NCI-H2081 (cell line): Measurements from ENCODE around the gene MRPL43.

Source experiments
- DNase-seq, 2 experiments: peaks; one replicate each; lab custom pipeline; 2025; lab: John Stamatoyannopoulos, UW

MRPL43 gene

GRCh38 chr10:101002456-101002855, 15.2 kb upstream of the MRPL43 start:
- DNase-seq, result no peak

- no peak for DNase-seq
Observed at GRCh38 chr10:101001659-101002035, 14.3 kb upstream of the MRPL43 start.

GRCh38 chr10:101000915-101001658, 13.8 kb upstream of the MRPL43 start:
- no peak for DNase-seq

- DNase-seq, result no peak
Observed at GRCh38 chr10:101000127-101000914, 13.0 kb upstream of the MRPL43 start.

- no peak for DNase-seq
Observed at GRCh38 chr10:100999742-101000126, 12.4 kb upstream of the MRPL43 start, which contains the start of gene LZTS2. Gene LZTS2, plus strand, starts transcription at chr10:100999808. Its CDS starts 2,731 bp downstream, at chr10:101002539.

GRCh38 chr10:100998991-100999741, 11.9 kb upstream of the MRPL43 start:
- DNase-seq, result peak; percentile 43 to 56

- DNase-seq, result peak; percentile 86 to 87
Observed at GRCh38 chr10:100998183-100998990, 11.1 kb upstream of the MRPL43 start.

- DNase-seq, result peak; percentile 28 to 61
Observed at GRCh38 chr10:100997360-100998182, 10.3 kb upstream of the MRPL43 start.

GRCh38 chr10:100996678-100997359, 9.5 kb upstream of the MRPL43 start:
- peak; percentile 16 to 17 for DNase-seq

- no peak for DNase-seq
Observed at GRCh38 chr10:100995181-100995580, 7.9 kb upstream of the MRPL43 start.

GRCh38 chr10:100993986-100994708, 6.8 kb upstream of the MRPL43 start:
- no peak for DNase-seq

GRCh38 chr10:100989088-100989487, 1.8 kb upstream of the MRPL43 start:
- DNase-seq, result no peak

- no peak for DNase-seq
Observed at GRCh38 chr10:100988166-100988565, 869 bp upstream of the MRPL43 start.

GRCh38 chr10:100987685-100988049, 370 bp upstream of the MRPL43 start:
- DNase-seq, result no peak

GRCh38 chr10:100986623-100986951, 710 bp downstream of the MRPL43 start:
- no peak for DNase-seq

- no peak for DNase-seq
Observed at GRCh38 chr10:100985336-100985735, 2.0 kb downstream of the MRPL43 start.

- DNase-seq, result no peak
Observed at GRCh38 chr10:100984672-100985177, 2.6 kb downstream of the MRPL43 start.

- DNase-seq, result no peak
Observed at GRCh38 chr10:100983868-100984671, 3.2 kb downstream of the MRPL43 start.
